Raji (cell line): Measurements from ENCODE around the gene LHX2.

Source experiments
- POLR2A ChIP-seq: IDR thresholded peaks from 2 replicates; pipeline ENCODE4 v1.6.1; 2011; ENCODE audit warnings: low read depth, low read length, control low read depth; ENCODE audit not compliant: insufficient read depth

LHX2 gene

DNA sequence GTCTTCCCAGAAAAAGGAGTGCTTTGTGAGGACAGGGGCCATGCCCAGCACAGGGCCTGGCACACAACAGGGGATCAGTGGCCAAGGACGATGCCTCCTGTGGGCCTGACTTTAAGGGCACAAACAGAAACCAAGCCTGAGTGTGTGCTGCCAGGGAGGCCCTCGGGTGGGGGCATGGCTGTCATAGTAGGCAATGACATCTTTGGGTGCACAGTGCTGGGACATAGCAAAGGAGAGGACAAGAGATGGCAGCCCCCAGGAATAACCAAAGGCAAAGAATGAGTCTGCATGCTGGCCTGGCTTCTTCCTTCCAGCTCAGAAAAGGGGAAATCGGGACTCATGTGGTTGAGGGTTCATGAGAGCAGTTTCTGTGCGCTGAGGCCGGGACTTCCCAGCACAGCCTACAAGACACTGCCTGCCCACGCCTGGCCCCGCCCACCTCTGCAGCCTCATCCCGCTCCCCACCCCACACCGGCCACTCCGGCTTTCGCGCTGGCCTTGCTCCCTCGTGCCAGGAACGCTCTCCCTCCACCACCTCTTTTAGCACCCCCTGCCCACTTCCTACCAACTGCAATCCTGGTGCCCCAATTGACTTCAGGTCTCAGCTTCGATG lies 13.8 kb upstream of the LHX2 start:
- no peak for TF ChIP-seq POLR2A

DNA sequence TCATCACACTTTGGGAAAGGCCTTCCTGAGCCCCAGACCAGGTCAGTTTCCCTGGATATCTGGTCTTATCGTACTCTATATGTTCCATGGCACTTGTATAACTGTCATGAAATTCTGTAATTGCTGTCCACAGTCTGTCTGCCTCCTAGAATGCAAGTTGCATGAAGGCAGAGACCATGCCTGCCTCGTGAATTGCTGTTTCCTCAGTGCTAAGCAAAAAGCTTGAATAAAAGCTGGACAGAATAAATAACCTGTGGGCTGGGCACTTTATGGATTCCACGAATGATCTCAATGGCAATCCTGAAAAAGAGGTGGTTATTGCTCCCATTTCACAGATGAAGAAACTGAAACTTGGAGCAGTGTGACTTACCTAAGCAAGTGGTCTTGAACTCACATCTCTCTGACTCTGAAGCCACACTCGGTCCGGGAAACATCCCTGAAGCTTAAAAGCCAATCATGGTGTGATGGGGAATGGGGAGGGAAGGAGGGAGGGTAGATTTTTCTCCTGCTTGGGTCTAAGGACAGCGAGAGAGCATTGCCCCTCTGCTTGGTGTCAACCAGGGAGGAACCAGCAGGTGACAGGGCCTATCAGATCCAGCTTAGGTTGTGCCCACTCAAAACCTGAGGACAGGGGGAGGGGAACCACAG lies 13.2 kb upstream of the LHX2 start:
- no peak for TF ChIP-seq POLR2A

DNA sequence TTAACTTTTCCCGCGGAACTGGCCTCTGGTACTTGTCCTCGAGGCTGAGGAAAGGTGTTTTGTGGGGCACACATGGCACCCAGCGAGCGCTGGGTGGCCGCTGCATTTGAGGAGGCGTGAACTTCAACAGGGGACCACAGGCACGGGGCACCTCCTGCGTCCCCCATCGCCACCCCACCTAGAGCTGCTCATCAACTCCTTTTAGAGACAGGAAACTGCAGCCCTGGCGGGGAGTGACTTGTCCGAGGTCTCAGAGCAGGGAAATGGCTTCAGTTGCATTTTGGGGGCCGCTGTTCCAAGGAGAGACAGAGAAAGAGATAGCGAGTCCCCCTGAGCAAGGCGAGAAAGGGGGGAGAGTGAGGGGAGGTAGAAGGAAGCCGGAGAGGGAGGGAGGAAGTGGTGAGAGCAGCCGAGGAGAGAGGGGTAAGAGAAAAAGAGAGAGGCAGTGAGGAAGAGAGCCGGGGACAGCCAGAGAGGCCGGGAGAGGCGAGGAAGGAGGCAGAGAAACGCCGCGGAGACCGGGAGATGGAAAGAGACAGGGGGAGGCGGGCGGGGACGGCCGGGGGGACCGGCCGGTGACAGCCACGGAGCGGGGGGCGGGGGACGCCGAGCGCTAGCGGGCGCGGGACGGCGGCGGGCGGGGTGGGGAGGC lies 12.5 kb upstream of the LHX2 start:
- no peak for TF ChIP-seq POLR2A

DNA sequence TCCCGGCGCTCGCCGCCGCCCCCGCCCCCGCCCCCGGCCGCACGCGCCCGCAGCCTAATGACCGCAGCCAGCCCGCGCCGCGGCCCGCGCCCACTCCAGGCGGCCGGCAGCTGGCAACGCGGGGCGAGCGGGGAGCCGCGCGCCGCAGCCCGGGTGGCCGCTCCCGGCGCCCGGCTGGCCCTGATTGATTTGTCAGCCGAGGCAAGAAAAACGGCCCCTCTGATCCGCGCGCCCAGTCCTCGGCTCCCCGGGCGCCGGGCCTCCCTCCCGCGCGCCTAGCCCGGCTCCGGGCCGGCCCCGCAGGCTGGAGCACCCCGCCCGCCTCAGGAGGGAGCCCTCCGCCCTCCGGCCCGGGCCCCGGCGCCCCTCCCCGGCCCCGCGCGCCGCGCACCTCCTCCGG lies 11.9 kb upstream of the LHX2 start:
- TF ChIP-seq POLR2A: no peak

DNA sequence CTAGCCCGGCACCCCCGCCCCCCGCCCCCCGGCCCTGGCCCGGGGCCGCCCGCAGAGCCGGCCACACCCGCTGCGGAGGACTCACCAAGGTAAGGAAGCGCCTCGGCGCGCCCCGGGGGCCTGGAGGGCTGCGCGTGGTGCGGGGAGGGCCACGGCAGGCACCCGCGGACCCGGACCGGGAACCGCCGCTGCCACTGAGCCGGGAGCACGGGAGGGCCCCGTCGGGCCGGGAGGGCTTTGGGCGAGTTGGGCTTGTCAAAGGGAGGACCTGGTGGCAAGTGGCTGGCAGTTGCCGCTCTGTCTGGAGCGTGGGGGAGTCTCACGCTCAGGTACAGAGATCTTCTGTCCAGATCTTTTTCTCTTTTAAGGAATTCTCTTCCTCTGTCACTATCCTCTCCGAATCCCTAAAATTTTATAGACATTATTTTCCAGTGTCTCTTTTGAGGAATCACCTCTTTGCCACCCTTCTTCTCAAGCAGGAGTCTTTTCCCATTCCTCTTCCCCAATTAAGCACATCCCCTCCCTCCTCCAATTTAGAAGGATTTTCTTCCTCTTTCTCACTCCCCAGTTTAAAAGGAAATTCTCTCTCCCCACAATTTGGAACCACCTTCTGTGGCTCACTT lies 11.3 kb upstream of the LHX2 start:
- no peak for TF ChIP-seq POLR2A

DNA sequence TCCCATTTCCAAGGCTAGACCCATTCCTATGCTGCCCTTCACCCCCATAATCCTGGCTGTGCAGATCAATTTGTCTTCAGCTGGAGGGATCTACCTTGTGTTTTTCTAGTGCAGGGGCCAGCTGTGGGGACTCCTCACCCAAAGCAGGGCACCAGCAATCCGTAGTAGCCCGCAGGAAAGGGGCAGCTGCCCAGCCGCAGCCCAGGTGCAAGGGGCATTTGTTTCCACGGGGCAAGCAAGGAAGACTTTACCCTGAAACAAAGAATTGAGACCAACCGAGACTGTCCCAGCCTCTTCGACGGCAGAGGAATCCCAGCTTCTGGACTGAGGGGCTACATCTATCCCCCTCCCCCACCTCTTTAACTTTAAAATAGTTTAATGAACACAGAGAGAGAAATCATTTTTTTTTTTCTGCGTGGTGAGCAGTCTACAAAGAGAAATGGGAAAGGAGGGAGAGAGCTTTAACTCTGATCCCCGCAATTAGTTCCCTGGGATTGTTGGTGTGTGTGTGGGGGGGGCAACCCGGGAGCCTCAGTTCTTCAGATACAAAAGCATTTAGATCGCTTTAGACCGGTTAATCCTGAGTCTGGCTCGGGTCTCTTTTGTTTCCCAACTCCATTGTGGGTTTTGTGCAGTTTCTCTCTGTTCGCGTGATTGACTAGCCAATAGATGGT lies 10.6 kb upstream of the LHX2 start:
- no peak for TF ChIP-seq POLR2A

DNA sequence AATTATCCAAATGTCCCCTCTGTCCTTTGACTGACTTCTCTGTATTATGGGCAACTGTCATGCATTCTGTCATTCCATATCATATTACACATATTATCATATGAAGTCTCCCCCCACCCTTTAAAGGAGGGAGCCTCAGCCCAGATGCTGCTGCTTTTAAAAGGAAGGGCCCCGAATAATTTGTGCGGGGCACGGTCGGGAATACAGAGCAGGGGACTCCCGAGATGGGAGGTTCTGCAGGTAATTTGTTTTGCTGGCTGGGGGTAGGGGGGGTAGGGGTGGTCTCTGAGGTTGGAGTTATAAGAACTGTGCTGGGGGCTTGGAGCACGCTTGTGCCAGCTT lies 10.1 kb upstream of the LHX2 start:
- TF ChIP-seq POLR2A: no peak

DNA sequence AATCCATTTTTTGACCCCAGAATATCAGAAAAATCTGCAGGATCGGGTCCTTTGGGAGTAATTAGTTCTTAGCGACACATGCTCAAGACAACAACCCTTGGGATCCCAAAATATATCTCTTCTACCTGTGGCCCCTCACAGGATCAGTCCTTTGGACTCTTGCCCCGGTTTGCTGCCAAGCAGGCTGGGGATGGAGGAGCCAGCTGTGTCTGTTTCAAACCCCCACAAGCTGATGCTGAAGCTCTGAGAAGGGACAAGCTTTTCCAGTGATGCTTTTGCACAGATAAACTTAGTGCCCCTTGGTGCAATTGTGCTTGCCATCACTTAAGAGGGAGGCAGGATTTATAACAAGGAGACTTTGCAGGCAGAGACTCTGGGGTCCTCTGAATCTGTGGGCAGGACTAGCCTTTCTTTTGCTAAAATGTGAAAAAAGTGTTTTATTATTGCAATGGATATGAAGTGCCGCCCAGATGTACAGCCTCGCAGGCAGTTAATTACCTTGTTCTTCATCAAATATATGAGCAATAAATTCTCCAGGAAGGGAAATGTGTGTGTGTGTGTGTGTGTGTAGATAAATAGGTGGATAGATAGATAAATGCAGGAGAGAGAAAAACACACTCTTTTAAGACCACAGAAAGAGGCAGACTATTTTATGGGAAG lies 9.6 kb upstream of the LHX2 start:
- TF ChIP-seq POLR2A: no peak

DNA sequence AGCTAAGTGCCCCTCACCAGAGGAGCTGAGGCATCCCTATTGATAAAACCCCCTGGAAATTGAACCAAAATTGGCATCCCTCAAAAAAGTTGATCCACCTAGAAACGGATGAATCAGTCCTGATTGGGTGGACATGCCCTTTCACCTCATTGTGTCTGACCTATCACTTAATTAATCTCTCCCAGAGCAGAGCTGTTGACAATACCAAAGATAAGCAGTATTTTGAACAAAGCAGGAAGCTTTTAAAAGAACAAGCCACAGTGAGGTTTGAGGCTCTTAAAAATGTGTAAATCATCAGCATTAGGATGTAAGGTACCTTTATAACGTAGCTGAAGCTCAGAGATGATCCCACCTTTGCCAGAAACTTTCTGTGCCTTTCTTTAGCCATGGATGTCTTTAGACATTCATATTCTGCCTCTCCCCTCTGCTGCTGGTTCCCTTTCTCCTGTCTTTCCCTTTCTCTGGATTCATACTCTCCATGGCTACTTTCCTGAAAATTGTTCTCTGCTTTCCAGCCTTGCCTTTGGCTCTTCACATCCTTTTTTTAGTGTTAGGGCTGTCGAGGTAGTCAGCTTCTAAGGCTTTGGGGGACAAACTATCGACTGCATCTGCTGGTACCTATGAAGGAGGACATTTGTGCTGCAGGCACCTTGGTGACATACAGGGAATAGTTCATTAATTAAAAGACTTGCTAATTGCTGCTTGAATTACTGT lies 7.8 kb upstream of the LHX2 start:
- no peak for TF ChIP-seq POLR2A

DNA sequence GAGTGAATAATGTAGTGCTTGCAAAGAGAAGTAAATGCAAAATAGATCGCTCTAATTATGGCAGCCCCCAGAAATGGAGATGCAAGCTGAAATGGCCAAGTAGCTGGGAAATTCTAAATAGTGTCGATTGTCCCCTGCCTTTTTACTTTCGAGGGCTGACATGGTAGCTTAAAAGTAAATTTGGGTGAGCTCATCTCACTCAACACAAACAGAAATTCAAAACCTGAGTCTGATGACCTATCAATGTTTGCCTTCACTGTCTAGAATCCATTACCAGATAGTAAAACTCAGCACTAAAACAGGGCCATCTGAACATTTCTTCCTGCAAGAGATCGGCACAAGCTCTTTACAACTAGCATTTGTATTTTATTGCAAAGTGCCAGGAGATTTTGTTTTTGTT lies 7.0 kb upstream of the LHX2 start:
- TF ChIP-seq POLR2A: no peak

DNA sequence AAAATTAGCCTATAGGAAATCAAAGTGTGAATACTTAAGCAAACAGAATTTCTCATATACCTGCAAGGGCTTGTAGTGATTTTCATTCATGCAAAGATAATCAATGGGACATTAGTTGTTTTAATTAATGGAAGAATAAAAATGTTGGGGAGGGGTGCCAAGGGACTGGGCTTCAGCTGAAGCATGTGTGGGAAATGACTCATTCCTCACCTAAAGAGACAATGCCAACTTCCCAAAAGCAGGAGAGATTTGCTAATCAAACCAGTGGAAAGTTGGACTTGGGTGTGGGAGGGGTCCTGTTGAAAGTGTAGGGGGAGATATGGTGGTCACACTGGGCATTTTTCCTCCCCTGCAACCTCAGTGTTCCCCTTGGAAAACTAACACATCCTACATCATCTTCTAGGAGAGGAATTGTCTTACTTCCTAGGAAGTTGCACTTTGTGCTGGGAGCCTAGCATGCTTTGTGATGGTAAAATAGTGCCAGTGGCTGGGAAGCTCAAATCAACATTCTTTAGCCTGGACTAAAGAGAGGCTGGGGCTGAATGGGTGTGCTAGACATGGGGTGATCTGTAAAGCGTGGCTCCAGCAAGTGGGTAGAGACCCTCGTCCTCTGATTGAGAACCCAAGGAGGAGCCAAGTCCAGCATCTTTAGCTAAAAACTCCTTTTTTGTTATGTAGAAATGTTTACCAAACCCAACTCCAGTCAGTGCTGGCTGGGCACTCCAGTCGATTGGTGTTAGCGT lies 6.4 kb upstream of the LHX2 start:
- no peak for TF ChIP-seq POLR2A

DNA sequence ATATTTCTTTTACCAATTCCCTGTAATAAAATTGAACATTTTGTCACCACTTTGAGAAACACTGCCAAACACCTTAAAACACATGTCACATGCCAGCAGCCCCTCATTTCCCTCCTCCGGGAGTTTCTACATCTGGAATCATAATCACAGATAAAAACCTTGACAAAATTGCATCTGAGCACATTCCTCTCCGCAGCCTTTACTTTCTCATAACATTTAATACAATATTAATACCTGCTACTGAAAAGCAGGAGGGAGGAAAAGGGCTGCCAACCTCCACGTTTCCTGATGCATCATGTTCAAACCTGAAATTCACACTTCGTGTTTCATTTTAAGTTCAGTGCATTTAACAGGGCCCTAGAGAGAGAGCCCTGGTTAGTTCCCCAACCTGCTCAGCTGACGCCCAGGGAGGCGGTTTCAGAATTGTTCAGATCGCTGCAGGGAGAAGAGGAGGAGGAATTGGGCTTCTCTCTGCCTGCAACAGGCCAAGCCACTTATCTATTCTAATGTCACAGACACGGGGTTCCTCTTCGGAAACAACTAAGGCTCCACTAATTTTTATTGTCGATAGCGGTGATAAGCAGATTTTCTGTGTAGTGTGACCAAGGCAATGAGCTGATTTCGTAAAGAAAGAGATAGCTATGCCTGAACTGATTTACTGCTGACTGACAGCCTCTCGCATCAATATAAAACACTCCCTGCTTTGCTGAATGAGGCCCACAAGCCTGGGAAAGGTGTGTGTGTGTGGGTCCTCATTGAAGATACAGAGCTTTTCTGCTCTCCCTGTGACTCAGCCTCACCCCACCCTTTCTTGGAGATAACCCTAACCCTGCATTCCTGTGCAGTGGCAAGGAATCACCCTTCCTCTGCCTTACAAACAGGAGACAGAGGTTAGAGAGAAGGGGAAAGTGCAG lies 4.9 kb upstream of the LHX2 start:
- TF ChIP-seq POLR2A: no peak
